ENCODE measurements around the gene BMP2K. TPM values are rescaled to one million over a fixed set of nuclear protein-coding genes. Genes with fewer than 3 reads are reported as not detected.

Gene BMP2K
- total and polyA plus RNA-seq, 2 of the 8 experiments (the other 6 are each of a cell fraction or from before 2014, with no cell fraction given): 15.6 to 24.1 TPM

DNA sequence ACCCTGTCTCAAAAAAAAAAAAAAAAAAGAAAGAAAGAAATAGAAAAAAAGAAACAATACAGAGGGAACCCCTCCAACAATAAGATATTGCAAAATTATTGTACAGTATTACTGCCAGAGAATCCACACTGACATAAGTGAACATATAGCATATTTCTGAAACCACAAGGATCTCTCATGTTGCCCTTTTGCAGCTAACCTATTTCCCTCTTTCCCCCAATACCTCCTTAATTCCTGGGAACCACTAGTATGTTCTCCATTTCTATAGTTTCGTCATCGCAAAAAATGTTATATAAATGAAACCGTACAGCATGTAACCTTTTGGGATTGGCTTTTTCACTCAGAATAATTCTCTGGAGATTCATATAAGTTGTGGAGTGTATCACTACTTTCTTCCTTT lies 20.0 kb upstream of the BMP2K start:
- Histone ChIP-seq H3K23me2 (ENCODE audit: low read depth, low read length) (no peaks in the 10 kb centered on the region), H2BK120ac (replicated peaks; ENCODE audit: low read depth, low read length) (no peak overlapping the region), H2AK5ac (ENCODE audit: low read depth, low read length) (no peak overlapping the region), H3K79me2 (ENCODE audit: control insufficient read depth in 1 of 2, insufficient read depth in 2 of 2, low read length in 2 of 2) (no peaks in the 10 kb centered on the region), H3K79me1 (ENCODE audit: low read depth, low read length) (no peaks in the 10 kb centered on the region), H3K4me2 (ENCODE audit: insufficient read depth in 1 of 2, low read depth in 2 of 2, low read length in 2 of 2) (no peak overlapping the region), H2BK20ac (ENCODE audit: low read length) (no peak overlapping the region), H4K91ac (replicated peaks; ENCODE audit: insufficient read length, low read length) (no peak overlapping the region), H3K4me1 (replicated peaks in 1 of 4; ENCODE audit: control insufficient read depth in 3 of 4, insufficient read depth in 4 of 4, low read length in 3 of 4) (no peaks in the 10 kb centered on the region), H3K36me3 (ENCODE audit: control insufficient read depth in 2 of 4, insufficient read depth in 4 of 4, low read length in 3 of 4) (no peaks in the 10 kb centered on the region), H2BK15ac (ENCODE audit: low read length) (no peak overlapping the region), H4K8ac (ENCODE audit: extremely low read depth, insufficient read depth, low read length) (no peak overlapping the region), H3K4me3 (ENCODE audit: extremely low read depth in 1 of 4, insufficient read depth in 2 of 4, low read depth in 3 of 4, low read length in 4 of 4) (no peak overlapping the region), H3K4ac (replicated peaks; ENCODE audit: insufficient read length, low read depth, low read length) (no peak overlapping the region), H3K14ac (ENCODE audit: insufficient read length) (no peak overlapping the region), H2AFZ (ENCODE audit: low read length) (no peak overlapping the region), H3K27me3 (replicated peaks in 1 of 4; ENCODE audit: control insufficient read depth in 3 of 4, extremely low read depth in 1 of 4, insufficient read depth in 3 of 4, low read length in 3 of 4) (no peaks in the 10 kb centered on the region), H3K9me3 (ENCODE audit: insufficient read depth in 2 of 2, low read depth in 1 of 2, low read length in 1 of 2) (no peaks in the 10 kb centered on the region), H3K9ac (replicated peaks in 1 of 4; ENCODE audit: extremely low read depth in 1 of 4, low read depth in 3 of 4, low read length in 3 of 4) (no peak overlapping the region), H3K18ac (ENCODE audit: extremely low read depth, low read length) (no peak overlapping the region), H2BK12ac (ENCODE audit: low read depth, low read length) (no peak overlapping the region), H3K56ac (replicated peaks; ENCODE audit: insufficient read length, low read depth, low read length) (no peak overlapping the region), H3K27ac (ENCODE audit: low read depth, low read length) (no peak overlapping the region), H2BK5ac (ENCODE audit: low read depth, low read length) (no peak overlapping the region), H3K23ac (ENCODE audit: insufficient read length) (no peak overlapping the region), H4K20me1 (replicated peaks in 1 of 2; ENCODE audit: control insufficient read depth in 1 of 2, insufficient read depth in 2 of 2, low read length in 2 of 2) (no peaks in the 10 kb centered on the region), H4K5ac (ENCODE audit: insufficient read length, low read depth, low read length) (no peak overlapping the region)
- no peak for DNase-seq (ENCODE audit: low read depth in 1 of 2, low spot score in 2 of 2)
- no peak for FAIRE-seq
- CTCF ChIA-PET (ENCODE audit: partially characterized antibody): interaction anchor here (0.6 to 2.4 kb wide), 3 partner anchors 12 to 1684 kb away, joined by 3 to 5 read pairs (median 5); no protein-coding TSS in a partner anchor
- POLR2A ChIA-PET (ENCODE audit: partially characterized antibody): interaction anchor here (1.2 kb wide), 1 partner anchor 19 kb away, joined by 3 read pairs; no protein-coding TSS in a partner anchor
- 82% methylated on average over 3 of the region's 3 CpGs; no CpG with 5 or more reads in 1 of the 2 experiments for WGBS, 2 experiments (ENCODE audit: extremely low coverage in 1 of 2, insufficient coverage in 1 of 2, insufficient read length in 1 of 2, insufficient replicate concordance in 2 of 2, low coverage in 1 of 2, low lambda C conversion rate in 2 of 2, missing lambda C conversion rate in 1 of 2)
- TF ChIP-seq CREB1 (IDR thresholded peaks at IDR 0.05) (no peak), RBBP5 (IDR thresholded peaks at IDR 0.05; ENCODE audit: borderline replicate concordance, low read depth, low read length) (no peak), TAF7 (optimal IDR thresholded peaks at IDR 0.05; ENCODE audit: borderline replicate concordance, low read depth, low read length) (no peak), SIRT6 (IDR thresholded peaks at IDR 0.05; ENCODE audit: low read length) (no peak), PHF8 (conservative IDR thresholded peaks at IDR 0.05; ENCODE audit: low read depth, low read length) (no peak), TEAD4 (IDR thresholded peaks at IDR 0.05; ENCODE audit: low read depth, low read length) (no peak), HDAC6 (IDR thresholded peaks at IDR 0.05; ENCODE audit: low read depth, low read length) (no peak), BCL11A (IDR thresholded peaks at IDR 0.05; ENCODE audit: low read depth in 2 of 2, low read length in 2 of 2) (no peak), KDM5A (IDR thresholded peaks at IDR 0.05; ENCODE audit: low read length) (no peak)
- TF ChIP-seq, protein P1, sequence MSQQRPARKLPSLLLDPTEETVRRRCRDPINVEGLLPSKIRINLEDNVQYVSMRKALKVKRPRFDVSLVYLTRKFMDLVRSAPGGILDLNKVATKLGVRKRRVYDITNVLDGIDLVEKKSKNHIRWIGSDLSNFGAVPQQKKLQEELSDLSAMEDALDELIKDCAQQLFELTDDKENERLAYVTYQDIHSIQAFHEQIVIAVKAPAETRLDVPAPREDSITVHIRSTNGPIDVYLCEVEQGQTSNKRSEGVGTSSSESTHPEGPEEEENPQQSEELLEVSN (IDR thresholded peaks at IDR 0.05): no peak
- TF ChIP-seq, protein P2, sequence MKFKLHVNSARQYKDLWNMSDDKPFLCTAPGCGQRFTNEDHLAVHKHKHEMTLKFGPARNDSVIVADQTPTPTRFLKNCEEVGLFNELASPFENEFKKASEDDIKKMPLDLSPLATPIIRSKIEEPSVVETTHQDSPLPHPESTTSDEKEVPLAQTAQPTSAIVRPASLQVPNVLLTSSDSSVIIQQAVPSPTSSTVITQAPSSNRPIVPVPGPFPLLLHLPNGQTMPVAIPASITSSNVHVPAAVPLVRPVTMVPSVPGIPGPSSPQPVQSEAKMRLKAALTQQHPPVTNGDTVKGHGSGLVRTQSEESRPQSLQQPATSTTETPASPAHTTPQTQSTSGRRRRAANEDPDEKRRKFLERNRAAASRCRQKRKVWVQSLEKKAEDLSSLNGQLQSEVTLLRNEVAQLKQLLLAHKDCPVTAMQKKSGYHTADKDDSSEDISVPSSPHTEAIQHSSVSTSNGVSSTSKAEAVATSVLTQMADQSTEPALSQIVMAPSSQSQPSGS (IDR thresholded peaks at IDR 0.05; ENCODE audit: low read length): no peak
